Activated CD4-positive, alpha-beta T cell treated with anti-CD3 and anti-CD28 coated beads, Interleukin-2, amount 50 U/mL, for 1 hour (primary cell): ENCODE results near the gene CDKN2B.

ENCODE experiments used
- DNase-seq: peaks from one replicate; pipeline ENCODE4 v3.0.0-alpha.2; 2020

Gene CDKN2B

GRCh38 chr9:22033012-22033630 lies 24.0 kb upstream of the CDKN2B start:
- DNase-seq, result no peak

- no peak for DNase-seq
These were observed 22.7 kb upstream of the CDKN2B start for GRCh38 chr9:22031655-22032411.

DNA sequence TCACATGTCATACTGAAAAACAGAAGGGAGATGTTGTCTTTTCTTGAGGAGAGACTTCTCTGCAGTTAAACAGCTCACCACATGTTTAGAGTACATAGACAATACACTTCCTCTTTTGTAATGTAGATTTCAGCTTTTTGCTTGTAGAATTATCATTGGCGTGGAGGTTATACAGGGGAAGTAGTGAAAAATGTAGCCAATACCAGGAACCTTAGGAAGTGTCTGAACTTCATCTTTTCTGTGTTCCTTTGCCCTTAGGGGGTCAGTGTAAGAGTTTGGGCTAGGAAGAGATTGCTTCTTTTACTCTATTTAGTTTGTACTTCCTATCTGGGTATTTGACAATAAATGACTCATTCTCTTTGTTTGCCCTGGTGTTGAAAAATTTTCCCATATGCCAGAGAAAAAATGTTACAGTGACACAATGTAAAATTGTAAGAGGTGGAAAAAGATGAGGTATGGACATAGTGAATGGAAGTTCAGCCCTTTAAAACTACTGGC lies 21.0 kb upstream of the CDKN2B start:
- no peak for DNase-seq

- DNase-seq, result no peak
These were observed 20.1 kb upstream of the CDKN2B start for GRCh38 chr9:22029231-22029630.

- DNase-seq, result no peak
These were observed 19.3 kb upstream of the CDKN2B start for GRCh38 chr9:22028394-22028793.

DNA sequence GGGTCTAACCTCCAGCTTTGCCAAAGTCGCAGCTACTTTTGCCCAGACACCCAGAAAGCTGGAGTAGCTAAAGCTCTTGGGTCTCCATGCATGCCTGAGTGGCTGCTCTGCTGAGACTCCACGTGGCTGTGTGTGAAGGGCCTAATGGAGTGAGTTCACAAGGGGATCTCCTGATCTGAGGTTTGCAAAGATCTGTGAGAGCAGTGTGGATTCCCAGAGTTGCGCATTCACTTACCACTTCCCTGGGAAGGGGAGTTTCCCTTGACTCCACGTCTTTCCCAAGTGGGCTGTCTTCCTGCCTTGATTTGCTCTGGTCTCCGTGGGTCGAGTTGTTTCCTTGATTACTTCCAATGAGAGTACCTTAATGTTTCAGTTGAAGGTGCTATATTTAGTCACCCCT lies 17.6 kb upstream of the CDKN2B start:
- no peak for DNase-seq

DNA sequence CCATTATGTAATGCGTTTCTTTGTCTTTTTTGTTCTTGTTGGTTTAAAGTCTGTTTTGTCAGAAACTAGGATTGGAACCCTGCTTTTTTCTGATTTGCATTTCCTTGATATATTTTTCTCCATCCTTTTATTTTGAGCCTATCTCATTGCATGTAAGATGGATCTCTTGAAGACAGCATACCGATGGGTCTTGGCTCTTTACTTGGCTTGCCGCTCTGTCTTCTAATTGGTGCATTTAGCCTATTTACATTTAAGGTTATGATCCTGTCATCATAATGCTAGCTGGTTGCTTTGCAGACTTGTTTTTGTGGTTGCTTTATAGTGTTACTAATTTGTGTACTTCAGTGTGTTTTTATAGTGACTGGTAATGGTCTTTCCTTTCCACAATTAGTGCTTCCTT lies 13.3 kb upstream of the CDKN2B start:
- no peak for DNase-seq

- DNase-seq, result no peak
These were observed 1.9 kb upstream of the CDKN2B start for GRCh38 chr9:22010866-22011625.

DNA sequence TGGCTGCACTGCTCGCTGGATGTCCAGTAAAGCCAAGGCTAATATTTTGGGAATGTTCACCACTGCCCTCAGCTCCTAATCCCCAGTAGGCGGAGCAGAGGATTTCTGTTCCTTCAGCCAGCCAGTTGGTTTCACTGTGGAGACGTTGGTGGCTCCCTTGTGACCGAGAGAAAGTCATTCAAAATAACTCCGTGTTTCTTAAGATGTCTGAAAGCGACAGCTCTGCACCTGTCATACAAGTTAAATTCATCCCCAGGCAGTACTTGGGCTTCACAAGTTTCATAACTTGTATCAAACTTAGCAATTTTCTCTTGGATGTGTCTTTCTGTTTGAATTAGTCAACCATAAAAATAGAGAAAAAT lies 382 bp upstream of the CDKN2B start:
- no peak for DNase-seq

DNA sequence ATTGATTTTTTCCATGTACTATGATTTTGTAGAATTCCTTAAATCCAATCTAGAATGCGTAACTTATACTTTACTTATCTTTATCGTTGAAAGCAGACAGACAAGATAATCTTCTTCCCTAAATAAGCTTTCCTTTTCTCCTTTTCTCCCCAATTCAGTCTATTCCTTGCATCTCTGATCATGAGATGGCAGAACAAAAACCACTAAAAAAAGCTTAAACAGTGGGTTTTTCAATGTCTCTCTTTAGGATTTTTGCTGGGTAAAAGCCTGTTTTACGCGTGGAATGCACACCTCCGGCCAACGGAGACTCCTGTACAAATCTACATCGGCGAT lies 755 bp downstream of the CDKN2B start:
- no peak for DNase-seq

DNA sequence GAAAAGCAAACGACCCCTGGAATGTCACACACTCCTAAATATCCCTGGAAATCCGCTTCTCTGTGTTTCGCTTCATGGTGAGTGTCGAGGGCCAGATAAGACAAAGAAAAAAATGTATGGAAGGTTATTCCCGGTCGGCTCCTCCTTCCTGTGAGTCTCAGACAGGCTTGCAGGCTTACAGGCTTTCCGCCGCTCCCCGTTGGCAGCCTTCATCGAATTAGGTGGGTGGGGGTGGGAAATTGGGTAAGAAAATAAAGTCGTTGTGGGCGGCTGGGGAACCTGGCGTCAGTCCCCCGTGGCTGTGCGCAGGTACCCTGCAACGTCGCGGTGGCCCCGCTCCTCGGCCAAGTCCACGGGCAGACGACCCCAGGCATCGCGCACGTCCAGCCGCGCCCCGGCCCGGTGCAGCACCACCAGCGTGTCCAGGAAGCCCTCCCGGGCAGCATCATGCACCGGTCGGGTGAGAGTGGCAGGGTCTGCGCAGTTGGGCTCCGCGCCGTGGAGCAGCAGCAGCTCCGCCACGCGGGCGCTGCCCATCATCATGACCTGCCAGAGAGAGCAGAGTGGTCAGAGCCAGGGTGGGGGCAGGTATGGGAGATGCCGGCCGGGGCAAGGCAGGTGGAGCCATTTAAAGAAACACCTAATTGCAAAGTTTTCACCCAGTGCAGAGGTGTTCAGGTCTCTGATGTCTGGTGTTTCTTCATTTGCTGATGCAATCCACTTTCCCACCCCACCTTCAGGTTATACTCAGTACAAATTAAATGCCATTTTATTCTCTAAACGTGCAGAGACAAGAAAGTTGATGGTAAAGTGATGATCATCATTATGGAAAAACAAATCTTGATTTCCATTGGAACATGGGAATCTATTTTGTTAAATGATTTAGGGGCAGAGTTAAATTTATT lies 3.2 kb downstream of the CDKN2B start:
- DNase-seq, result no peak

DNA sequence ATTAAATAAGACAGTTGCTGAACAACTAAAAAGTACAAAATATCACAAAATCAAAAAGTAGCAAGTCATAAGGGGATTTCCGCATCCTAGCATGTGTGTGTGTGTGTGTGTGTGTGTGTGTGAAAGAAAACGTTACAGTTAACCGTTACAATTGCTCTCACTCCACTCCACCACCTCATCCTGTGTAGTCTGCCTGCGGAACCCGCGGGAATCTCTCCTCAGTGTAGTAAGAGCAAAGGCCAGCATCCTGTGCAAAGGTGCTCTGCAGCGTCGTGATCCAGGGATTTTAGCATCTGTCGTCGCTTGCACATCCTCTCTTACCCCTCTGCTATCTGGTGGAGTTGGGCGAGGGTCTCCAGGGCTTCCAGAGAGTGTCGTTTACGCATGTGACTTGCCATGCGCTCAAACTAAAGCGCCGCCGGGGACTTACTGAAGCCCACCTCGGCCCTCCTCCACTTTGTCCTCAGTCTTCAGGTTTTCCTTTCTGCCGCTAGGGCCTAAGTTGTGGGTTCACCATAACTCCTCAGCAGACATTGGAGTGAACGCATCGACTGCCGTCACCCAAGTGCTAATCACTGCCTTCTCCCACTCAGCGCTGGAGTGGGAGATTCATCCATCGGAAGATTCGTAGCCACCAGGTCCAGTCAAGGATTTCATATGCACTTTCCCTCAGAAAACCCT lies 3.9 kb downstream of the CDKN2B start:
- no peak for DNase-seq

- no peak for DNase-seq
These were observed 7.1 kb downstream of the CDKN2B start for GRCh38 chr9:22002038-22002437.

DNA sequence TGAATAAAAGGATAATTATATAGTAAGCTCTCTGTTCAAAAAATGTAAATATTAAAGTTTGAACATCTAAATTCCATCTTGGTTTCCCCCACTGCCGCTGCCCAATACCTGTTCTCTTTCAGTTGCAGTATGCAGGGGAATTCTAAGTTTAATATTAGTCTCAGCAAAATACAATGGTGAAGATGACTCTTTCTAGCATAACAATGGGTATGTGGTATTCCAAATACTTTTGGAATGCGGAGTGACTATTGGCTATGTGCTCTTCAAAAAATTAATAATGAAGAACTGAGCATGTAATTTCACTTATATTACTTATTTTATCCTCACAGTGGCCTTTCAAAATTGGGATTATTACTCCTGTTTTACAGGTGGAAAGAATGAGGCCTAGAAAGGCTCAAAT lies 11.1 kb downstream of the CDKN2B start:
- no peak for DNase-seq

DNA sequence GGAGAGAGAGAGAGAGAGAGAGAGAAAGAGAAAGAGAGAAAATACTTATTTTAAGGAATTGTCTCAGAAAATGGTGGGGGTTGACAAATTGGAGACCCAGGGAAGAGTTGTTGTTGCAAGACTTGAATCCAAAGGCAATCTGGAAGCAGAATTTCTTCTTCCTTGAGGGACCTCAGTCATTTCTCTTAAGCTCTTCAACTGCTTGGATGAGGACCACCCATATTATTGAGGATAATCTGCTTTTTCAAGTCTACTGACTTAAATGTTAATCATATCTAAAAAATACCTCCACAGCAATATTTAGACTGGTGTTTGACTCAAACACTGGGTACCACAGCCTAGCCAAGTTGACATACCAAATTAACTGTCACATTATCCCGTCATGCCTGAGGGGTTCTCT lies 11.6 kb downstream of the CDKN2B start:
- no peak for DNase-seq

GRCh38 chr9:21996858-21997257 lies 12.2 kb downstream of the CDKN2B start:
- no peak for DNase-seq

DNA sequence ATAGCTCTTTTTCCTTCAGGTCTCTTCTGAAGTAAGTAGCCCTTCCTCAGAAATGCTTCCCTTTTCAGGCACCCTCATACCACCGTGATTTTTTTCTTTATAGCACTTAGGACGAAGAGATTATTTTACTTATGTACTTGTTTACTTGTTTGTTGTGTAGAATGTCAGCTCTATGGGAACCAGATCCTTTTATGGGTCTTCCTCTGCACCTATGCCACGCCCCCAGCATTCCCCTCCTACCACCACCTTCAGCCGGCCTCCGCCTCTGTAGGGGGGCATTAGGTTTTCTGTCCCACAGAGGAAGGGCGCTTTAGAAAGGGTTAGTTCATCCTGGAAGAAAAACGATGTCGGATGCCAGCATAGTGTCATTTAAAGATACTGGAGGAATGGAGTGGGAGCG lies 12.7 kb downstream of the CDKN2B start:
- DNase-seq, result no peak

DNA sequence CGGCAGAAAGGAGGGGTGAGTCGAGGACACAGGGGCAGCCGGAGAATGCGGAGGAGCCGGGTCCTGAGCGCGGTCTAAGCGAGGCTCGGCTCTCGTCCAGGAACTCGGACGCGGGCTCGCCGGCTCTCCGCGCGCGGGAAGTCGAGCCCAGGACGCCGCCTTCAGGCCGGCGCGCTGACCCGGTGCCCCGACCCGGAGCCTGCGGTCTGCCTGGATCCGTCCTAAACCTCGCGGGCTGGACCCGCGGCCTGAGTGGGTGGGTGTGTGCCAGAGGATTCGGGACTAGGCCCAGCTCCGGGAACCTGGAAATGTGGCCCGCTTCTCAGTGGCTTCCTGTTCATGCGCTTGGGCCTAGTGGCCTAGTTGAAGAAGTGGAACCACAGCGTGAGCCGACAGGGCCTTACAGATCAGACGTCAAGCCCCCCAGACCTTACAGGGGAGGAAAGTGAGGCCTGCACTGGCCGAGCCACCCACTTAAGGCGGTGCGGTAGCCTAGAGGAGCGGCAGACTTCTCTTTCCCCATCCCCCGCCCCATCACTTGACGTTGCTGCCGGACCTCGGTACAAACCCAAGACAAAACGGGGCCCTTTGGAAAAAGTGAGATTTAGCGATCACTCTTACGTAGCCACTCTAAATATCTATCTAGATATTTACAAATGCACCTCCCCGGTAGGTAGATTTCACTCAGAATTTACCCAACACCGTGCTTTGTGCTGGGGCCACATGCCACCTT lies 13.3 kb downstream of the CDKN2B start:
- DNase-seq, result no peak

DNA sequence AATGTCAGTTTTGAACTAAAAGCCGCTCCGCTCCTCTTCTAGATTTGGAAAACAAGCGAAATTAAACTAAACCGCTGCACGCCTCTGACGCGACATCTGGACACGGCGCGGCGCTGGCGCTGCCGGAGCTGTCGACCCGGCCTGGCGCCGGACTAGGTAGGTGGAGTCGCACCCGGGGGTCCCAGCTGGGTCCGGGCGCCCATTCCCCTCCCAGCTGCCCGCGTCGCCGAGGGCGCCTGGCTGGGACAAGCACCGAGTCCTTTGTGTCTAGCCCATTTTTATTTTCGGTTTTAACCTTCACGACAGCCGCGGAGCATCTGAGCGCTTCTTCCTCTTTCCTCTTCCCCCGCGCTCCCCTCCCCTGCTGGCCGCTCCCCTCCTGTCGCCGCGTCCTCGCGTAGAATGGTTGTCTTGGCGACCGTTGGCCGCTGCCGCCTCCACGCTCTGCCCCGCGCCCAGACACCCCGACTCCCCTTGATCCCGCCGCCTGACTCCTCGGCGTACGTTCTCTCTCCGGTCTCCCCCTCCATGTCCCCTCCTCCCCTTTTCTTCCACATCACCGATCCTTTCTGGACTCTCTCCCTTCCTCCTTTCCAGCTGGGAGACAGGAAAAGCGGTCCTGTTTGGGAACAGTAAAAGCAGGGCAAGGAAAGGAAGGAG lies 14.0 kb downstream of the CDKN2B start:
- peak; percentile 71 for DNase-seq

DNA sequence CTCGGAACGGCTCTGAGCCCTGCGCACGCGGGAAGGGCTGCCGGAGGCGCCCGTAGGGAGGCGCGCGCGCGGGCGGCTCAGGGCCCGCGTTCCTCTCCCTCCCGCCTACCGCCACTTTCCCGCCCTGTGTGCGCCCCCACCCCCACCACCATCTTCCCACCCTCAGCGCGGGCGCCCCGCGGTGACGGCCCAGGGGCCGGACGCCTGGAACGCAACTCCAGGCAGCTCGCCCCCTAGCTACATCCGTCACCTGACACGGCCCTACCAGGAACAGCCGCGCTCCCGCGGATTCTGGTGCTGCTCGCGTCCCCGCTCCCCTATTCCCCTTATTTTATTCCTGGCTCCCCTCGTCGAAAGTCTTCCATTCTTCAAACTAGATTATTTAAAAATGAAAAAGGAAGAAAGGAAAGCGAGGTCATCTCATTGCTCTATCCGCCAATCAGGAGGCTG lies 14.5 kb downstream of the CDKN2B start, which contains the start of gene CDKN2B-AS1:
Gene CDKN2B-AS1, plus strand, starts transcription at position 236 of the 450 bp plus-strand sequence.
- no peak for DNase-seq
